Activated T-cell treated with anti-CD3 and anti-CD28 coated beads, Interleukin-2, amount 50 U/mL, for 4 hours (primary cell): ENCODE results near the gene CMA1. TPM values are rescaled to one million over a fixed set of nuclear protein-coding genes. Genes with fewer than 3 reads are reported as not detected.
"Not testable (repeated sequence)": the region's sequence is repeated elsewhere in the genome, so short reads cannot be mapped to it uniquely, and the experiment has no call there.

Experiments used
- ATAC-seq, 2 donors: fragments of 200-7000 bp; cut with Tn5 transposase; one replicate each; pipeline ENCODE4 v1.10.0; 2021
- DNase-seq: peaks from one replicate; pipeline ENCODE4 v3.0.0-alpha.2; 2020
- H3K27me3 Mint-ChIP-seq: one replicate; pipeline ENCODE4 v1.8.0; 2021; ENCODE audit warnings: low read depth, mixed read lengths
- H3K36me3 Mint-ChIP-seq: one replicate; pipeline ENCODE4 v1.8.0; 2022; ENCODE audit warnings: mixed read lengths; ENCODE audit not compliant: insufficient read depth
- H3K4me1 Mint-ChIP-seq: one replicate; pipeline ENCODE4 v1.8.0; 2021; ENCODE audit warnings: low read depth, mixed read lengths
- H3K4me3 Mint-ChIP-seq: one replicate; pipeline ENCODE4 v1.8.0; 2021; ENCODE audit warnings: mild to moderate bottlenecking, moderate library complexity, mixed read lengths
- H3K9me3 Mint-ChIP-seq: one replicate; pipeline ENCODE4 v1.8.0; 2021; ENCODE audit warnings: mixed read lengths
- total RNA-seq, 3 donors: library from RNA; stranded (reverse); gene quantifications; one replicate each; pipeline ENCODE4 v1.2.1, GENCODE V29; 2021

CMA1 gene
- 1 to 10 TPM in 1 of 3 donors, not detected in 2; 1.2 TPM for total RNA-seq

- ATAC-seq = no peak
- Mint-ChIP-seq H3K4me1 (no peaks in the 10 kb centered on the region), H3K9me3 (no peaks in the 10 kb centered on the region), H3K4me3 (no peak within 1 kb of the TSS), H3K36me3 (no peaks in the 10 kb centered on the region), H3K27me3 (peaks cover 7% of the 10 kb centered on the region)
- DNase-seq = no peak
Measured at GRCh38 chr14:24508155-24508840, at the start of gene CMA1. Gene CMA1, minus strand, starts transcription at chr14:24508265. Its CDS starts 30 bp downstream, at chr14:24508235.

GRCh38 chr14:24556756-24557155, 48.7 kb upstream of the CMA1 start:
- ATAC-seq (no peak), DNase-seq (no peak)
- H3K27me3 Mint-ChIP-seq = peaks cover 9% of the 10 kb centered on the region
- H3K4me3 Mint-ChIP-seq = no peak overlapping the region
- no peaks in the 10 kb centered on the region for H3K36me3 Mint-ChIP-seq
- no peaks in the 10 kb centered on the region for H3K4me1 Mint-ChIP-seq
- peaks cover 5% of the 10 kb centered on the region for H3K9me3 Mint-ChIP-seq

GRCh38 chr14:24549064-24549463, 41.0 kb upstream of the CMA1 start:
- not testable (repeated sequence) for H3K4me1 Mint-ChIP-seq, H3K36me3 Mint-ChIP-seq, H3K4me3 Mint-ChIP-seq, ATAC-seq, DNase-seq, H3K27me3 Mint-ChIP-seq
- peaks cover 42% of the 10 kb centered on the region for H3K9me3 Mint-ChIP-seq

DNA sequence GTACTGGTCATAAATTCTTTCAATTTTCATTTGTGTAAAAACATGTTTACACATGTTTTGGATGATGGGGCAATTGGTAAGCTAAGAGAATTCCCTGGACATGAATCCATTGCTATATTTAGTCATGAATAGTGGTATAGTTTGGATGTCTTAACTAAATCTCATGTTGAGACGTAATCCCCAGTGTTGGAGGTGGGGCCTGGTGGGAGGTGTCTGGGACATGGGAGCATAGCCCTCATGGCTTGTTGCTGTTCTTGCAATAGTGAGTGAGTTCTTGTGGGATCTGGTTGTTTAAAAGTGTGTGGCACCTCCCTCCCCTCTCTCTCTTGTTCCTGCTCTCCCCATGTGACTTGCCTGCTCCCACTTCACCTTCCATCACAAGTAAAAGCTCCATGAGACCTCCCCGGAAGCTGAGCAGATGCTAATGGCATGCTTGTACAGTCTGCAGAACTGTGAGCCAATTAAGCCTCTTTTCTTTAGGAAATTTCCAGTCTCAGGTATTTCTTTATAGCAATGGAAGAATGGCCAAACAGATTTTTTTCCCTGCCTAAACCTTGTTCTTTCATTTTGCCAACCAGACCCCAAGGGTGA, 34.4 kb upstream of the CMA1 start:
- ATAC-seq = no peak
- Mint-ChIP-seq H3K36me3 (no peaks in the 10 kb centered on the region), H3K9me3 (peaks cover 24% of the 10 kb centered on the region), H3K27me3 (peaks cover 19% of the 10 kb centered on the region), H3K4me3 (no peak overlapping the region), H3K4me1 (no peaks in the 10 kb centered on the region)
- no peak for DNase-seq

- Mint-ChIP-seq H3K27me3 (peaks cover 16% of the 10 kb centered on the region), H3K4me1 (peaks cover 2% of the 10 kb centered on the region), H3K9me3 (peaks cover 4% of the 10 kb centered on the region), H3K4me3 (no peak overlapping the region), H3K36me3 (no peaks in the 10 kb centered on the region)
- peak; percentile 43 to 46 for ATAC-seq
- no peak for DNase-seq
Measured at GRCh38 chr14:24535737-24536136, 27.7 kb upstream of the CMA1 start.

GRCh38 chr14:24534286-24534685, 26.2 kb upstream of the CMA1 start:
- Mint-ChIP-seq H3K4me3 (no peak overlapping the region), H3K36me3 (no peaks in the 10 kb centered on the region), H3K9me3 (peaks cover 2% of the 10 kb centered on the region), H3K4me1 (peaks cover 2% of the 10 kb centered on the region), H3K27me3 (peaks cover 13% of the 10 kb centered on the region)
- no peak for DNase-seq
- no peak for ATAC-seq

- not testable (repeated sequence) for H3K4me3 Mint-ChIP-seq, H3K4me1 Mint-ChIP-seq, H3K36me3 Mint-ChIP-seq, H3K9me3 Mint-ChIP-seq, DNase-seq, ATAC-seq
- peaks cover 22% of the 10 kb centered on the region for H3K27me3 Mint-ChIP-seq
Measured at GRCh38 chr14:24525877-24526620, 18.0 kb upstream of the CMA1 start.

GRCh38 chr14:24518851-24519250, 10.8 kb upstream of the CMA1 start:
- no peak for DNase-seq
- no peak for ATAC-seq
- H3K4me1 Mint-ChIP-seq = no peaks in the 10 kb centered on the region
- no peaks in the 10 kb centered on the region for H3K9me3 Mint-ChIP-seq
- H3K27me3 Mint-ChIP-seq = peaks cover 12% of the 10 kb centered on the region
- H3K4me3 Mint-ChIP-seq = no peak overlapping the region
- H3K36me3 Mint-ChIP-seq = no peaks in the 10 kb centered on the region

DNA sequence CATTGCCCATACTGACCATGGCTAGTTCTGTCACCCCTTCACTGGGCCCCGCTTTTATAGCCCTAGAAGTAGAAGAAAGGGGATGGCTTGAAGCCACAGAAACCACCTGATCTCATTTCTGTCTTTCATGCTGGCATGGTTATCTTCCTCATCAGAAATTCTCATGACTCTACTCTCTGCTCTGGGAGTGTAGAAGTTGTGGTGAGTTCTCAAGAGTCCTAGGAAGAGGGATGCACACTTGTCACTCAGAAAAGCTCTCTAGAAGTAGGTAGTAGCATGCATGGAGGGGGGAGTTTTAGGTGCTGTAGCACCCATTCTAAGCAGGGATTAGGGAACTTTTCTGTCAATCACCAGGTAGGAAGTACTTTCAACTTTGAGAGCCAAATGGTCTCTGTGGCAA, 6.1 kb upstream of the CMA1 start:
- ATAC-seq = no peak
- no peaks in the 10 kb centered on the region for H3K4me1 Mint-ChIP-seq
- no peaks in the 10 kb centered on the region for H3K9me3 Mint-ChIP-seq
- H3K4me3 Mint-ChIP-seq = no peak overlapping the region
- DNase-seq = no peak
- no peaks in the 10 kb centered on the region for H3K36me3 Mint-ChIP-seq
- H3K27me3 Mint-ChIP-seq = peaks cover 4% of the 10 kb centered on the region

DNA sequence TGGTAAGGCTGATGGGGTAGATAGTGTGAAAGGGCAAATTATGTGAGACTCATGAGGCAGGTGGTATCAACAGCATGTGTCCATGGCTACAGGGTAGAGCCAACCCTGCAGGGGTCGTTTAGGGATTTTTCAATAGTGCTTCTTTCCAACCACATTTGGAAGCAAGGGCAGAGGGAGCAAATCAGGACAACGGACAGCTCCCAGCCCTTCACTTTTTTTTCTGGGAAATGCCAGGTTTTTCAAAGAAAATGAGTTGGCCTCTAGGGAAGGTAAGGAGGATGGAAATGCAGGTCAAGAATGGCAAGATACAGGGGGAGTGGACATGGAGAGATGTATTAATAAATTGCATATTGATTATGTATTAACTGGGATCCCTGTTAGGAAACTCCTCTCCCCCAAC, 4.9 kb upstream of the CMA1 start:
- ATAC-seq = no peak
- H3K27me3 Mint-ChIP-seq = peaks cover 4% of the 10 kb centered on the region
- no peaks in the 10 kb centered on the region for H3K4me1 Mint-ChIP-seq
- no peak overlapping the region for H3K4me3 Mint-ChIP-seq
- no peak for DNase-seq
- no peaks in the 10 kb centered on the region for H3K9me3 Mint-ChIP-seq
- H3K36me3 Mint-ChIP-seq = no peaks in the 10 kb centered on the region

DNA sequence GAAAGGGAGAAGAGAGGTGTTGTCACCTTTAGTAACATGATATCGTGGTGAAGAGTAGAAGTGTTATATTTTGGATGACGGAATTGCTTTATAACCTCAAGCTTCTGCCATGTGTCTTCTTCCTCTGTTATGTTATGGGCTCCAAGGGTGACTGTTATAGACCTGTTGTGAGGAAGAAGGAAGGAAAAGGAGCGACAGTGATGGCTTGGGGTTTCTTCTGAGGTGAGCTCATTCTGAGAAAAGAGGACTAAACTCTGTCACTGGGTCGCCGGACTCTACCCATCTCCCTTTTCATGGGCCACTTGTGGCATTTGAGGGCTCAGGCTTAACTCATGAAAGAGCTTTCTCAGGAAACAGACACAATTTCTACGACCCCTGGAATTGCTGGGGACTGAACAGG, 1.6 kb downstream of the CMA1 start:
- H3K4me3 Mint-ChIP-seq = no peak overlapping the region
- no peaks in the 10 kb centered on the region for H3K9me3 Mint-ChIP-seq
- peaks cover 7% of the 10 kb centered on the region for H3K27me3 Mint-ChIP-seq
- no peak for DNase-seq
- ATAC-seq = no peak
- H3K36me3 Mint-ChIP-seq = no peaks in the 10 kb centered on the region
- no peaks in the 10 kb centered on the region for H3K4me1 Mint-ChIP-seq

- no peaks in the 10 kb centered on the region for H3K4me1 Mint-ChIP-seq
- no peaks in the 10 kb centered on the region for H3K9me3 Mint-ChIP-seq
- H3K4me3 Mint-ChIP-seq = no peak overlapping the region
- no peaks in the 10 kb centered on the region for H3K36me3 Mint-ChIP-seq
- DNase-seq (no peak), ATAC-seq (no peak)
- H3K27me3 Mint-ChIP-seq = peaks cover 5% of the 10 kb centered on the region
Measured at GRCh38 chr14:24504425-24504950, 3.6 kb downstream of the CMA1 start.

- H3K4me3 Mint-ChIP-seq, ATAC-seq, H3K36me3 Mint-ChIP-seq, DNase-seq, H3K4me1 Mint-ChIP-seq, H3K27me3 Mint-ChIP-seq, H3K9me3 Mint-ChIP-seq: not testable (repeated sequence)
Measured at GRCh38 chr14:24491586-24492408, 16.3 kb downstream of the CMA1 start.
